ENCODE measurements around the gene ARRDC4.
"Not testable (repeated sequence)": the region's sequence is repeated elsewhere in the genome, so short reads cannot be mapped to it uniquely, and the experiment has no call there.

ARRDC4 gene

DNA sequence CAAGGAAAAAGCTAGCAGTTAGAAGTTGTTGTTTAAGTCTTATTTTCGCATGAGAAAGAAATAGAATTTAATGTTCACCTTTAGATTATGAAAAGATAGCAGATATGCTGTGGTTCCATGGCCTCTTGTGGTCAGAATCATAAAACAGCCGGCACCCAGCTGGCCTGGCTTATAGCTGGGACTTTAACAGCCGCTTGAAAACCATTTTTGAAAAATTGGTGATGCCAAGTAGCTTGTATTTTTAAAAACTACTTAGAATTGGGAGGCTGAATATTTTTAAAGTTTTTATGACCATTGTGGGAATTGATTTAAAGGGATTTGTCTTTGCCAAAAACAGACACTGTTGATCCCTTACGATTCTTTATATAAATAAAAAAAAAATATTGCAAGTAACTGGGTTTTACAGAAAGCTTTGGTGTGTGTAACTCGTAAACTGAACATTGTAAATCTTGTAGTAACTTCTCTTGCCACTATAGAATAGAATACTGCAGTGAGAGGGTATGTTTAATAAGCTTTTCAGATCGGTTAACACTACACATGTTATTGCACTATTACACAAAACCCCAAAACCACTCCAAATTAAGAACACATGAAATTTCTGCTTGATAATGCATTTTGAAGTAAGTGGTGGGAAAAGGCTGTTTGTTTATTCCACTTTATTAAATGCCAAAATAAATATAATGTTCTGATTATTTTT is 6.6 kb downstream of the ARRDC4 start:
- DNase-seq, result no peak

DNA sequence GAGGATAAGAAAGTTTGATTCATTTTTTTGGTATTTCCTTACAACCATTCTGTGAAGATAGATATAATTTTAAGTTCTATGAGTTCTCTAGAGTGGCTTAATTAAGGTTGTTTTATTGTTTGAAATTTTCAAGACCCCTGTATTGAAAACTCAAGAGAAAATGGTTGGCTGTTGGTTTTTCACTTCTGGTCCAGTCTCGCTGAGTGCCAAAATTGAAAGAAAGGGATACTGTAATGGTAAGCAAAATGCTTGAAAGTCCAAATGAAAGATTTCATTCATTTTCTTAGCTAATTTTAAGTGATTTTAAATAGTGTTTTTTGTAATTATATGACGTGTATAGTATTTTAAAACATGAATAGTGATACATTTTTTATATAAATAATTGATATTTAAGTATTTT is 7.4 kb downstream of the ARRDC4 start:
- DNase-seq, result no peak

GRCh38 chr15:97968380-97968779 is 7.9 kb downstream of the ARRDC4 start:
- no peak for DNase-seq

- no peak for DNase-seq
Observed at GRCh38 chr15:97972366-97972765, 11.9 kb downstream of the ARRDC4 start.

DNA sequence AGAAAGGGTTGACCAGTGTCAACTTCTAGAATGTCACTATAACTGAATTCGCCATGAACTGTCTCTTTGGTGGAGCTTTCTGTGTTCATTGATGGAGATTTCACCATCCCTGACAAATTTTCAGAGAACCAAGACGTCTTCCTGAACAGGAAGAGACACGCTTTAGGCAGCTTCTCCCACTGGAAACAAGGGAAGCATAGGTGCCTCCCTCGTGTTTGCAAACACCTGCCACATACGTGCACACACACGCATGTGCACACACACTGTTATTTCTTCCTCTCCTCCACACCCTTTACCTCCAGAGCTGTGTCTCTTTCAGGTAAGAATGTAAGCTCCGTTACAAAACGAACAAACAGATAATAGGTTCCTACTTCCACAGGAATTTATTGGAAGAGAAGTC is 15.6 kb downstream of the ARRDC4 start:
- DNase-seq, result no peak

DNA sequence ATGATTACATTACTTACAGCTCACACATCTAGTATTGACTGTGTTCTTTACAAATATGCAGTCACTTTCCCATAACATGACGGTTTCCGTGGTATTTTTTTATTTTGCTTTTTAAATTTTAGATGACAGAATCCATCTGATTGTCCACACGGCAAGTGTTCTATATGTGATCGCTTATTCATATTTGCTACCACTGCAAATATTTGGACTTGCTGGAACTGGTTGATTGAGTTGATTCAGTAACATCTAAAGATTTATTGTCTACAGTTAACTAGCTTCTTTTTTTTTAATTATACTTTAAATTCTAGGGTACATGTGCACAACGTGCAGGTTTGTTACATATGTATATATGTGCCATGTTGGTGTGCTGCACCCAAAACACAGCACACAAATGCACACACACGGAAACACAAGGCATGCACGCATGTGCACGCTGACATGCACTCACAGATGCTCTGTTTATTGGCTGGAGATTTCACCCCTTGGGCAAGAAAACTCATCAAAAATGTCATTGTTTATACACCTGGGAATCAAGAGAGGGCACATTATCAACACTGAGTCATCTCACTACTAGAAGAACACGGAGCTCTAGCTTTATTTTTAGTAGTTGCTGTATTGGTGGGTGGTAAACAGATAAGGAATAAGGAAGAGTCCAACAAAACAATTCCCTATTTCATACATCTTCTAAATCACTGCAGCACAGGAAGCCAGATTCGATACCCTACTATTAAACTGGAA is 16.4 kb downstream of the ARRDC4 start:
- no peak for DNase-seq

DNA sequence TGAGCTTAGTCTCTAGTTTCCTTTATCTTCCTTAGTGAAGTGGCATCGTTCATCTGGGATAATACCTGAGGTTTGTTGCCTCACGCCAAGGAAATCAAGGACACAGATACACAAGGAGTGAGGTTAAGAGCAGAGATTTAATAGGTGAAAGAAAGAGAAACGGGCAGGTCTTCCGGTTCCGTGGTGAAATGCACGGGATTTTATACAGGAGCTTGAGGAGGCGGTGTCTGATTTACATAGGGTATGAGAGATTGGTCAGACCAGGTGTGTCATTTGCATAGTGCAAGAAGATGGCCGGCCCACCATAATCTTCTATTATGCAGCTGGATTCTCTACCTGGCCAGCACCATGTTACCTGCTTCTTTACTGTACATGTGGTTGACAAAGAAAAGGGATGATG is 17.2 kb downstream of the ARRDC4 start:
- no peak for DNase-seq

- DNase-seq, result no peak
Observed at GRCh38 chr15:97978401-97979139, 18.1 kb downstream of the ARRDC4 start.

- DNase-seq, result no peak
Observed at GRCh38 chr15:97979140-97979520, 18.6 kb downstream of the ARRDC4 start.

DNA sequence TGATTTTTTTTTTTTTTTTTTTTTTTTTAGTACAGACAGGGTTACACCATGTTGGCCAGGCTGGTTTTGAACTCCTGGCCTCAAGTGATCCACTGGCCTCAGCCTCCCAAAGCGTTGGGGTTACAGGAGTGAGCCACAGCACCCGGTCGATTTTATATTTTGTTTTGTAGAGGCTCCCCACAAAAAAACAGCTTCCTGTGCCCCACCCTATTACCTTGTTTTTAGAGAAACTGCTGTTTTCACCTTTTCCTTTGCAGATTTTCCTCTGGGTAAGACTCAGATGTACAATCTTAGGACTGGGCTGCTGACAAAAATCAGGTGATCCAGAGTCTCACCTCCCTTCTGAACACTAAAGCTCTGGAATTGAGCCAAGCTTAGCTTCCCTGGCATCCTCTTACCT is 20.6 kb downstream of the ARRDC4 start:
- DNase-seq, result no peak

GRCh38 chr15:97981758-97982157 is 21.3 kb downstream of the ARRDC4 start:
- no peak for DNase-seq

DNA sequence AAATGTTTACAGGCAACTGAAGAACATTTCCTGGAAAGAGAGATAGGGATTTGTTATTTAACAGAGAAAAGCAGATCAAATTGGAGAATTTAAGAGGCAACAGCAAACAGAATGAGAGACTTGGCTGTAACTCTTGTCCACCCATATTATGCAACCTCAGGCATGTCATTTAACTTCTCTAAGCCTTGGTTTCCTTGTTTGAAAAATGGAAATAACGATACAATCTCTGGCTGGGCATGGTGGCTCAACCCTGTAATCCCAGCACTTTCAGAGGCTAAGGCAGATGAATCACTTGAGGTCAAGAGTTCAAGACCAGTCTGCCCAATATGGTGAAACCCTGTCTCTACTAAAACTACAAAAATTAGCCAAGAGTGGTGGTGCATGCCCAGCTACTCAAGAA is 23.7 kb downstream of the ARRDC4 start:
- DNase-seq, result no peak

DNA sequence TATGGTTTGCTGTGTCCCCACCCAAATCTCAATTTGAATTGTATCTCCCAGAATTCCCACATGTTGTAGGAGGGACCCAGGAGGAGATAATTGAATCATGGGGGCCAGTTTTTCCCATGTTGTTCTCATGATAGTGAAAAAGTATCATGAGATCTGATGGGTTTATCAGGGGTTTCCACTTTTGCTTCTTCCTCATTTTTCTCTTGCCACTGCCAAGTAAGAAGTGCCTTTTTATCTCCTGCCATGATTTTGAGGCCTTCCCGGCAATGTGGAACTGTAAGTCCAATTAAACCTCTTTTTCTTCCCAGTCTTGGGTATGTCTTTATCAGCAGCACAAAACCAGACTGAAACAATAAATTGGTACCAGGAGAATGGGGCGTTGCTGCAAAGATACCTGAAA is 25.5 kb downstream of the ARRDC4 start:
- DNase-seq, result not testable (repeated sequence)

GRCh38 chr15:97986781-97987180 is 26.3 kb downstream of the ARRDC4 start:
- no peak for DNase-seq

GRCh38 chr15:97989299-97989698 is 28.8 kb downstream of the ARRDC4 start:
- DNase-seq, result no peak

- DNase-seq, result no peak
Observed at GRCh38 chr15:97991972-97992541, 31.6 kb downstream of the ARRDC4 start.

- no peak for DNase-seq
Observed at GRCh38 chr15:97992823-97993222, 32.3 kb downstream of the ARRDC4 start.

GRCh38 chr15:97993310-97993738 is 32.8 kb downstream of the ARRDC4 start:
- no peak for DNase-seq

- DNase-seq, result no peak
Observed at GRCh38 chr15:97994236-97994635, 33.7 kb downstream of the ARRDC4 start.

GRCh38 chr15:97995192-97995591 is 34.7 kb downstream of the ARRDC4 start:
- no peak for DNase-seq

DNA sequence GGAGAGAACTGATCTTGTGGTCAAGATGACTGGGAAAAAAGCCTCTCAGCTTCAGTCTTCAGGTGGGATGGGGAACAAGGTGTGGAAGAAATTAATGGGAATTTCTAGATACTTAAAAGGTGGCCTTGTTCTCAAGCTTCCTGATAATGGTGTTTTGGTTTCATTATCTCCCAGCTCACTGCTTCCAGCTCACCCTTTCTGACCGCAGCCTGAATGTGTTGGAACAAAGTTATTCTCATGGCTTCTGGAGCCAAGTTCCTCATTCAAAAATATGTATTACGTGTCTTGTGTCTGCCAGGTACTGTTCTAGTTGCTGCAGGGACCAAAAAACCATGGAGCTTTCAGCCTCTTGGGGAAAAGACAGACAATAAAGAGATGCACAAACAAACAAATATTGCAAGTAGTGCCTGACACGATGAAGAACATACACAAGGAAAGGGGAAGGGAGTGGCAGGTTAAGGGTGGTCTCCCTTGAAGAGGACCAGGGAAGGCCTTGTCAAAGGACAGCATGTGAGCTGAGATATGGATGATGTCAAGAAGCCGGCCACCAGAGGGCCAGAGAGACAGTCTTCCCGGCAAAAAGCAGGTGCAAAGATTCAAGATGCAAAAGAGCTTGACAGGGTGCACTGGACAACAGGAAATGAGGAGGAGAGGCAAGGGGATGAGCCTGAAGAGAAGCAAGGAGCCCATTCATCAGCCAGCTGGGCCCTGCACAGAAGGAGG is 35.5 kb downstream of the ARRDC4 start:
- no peak for DNase-seq

DNA sequence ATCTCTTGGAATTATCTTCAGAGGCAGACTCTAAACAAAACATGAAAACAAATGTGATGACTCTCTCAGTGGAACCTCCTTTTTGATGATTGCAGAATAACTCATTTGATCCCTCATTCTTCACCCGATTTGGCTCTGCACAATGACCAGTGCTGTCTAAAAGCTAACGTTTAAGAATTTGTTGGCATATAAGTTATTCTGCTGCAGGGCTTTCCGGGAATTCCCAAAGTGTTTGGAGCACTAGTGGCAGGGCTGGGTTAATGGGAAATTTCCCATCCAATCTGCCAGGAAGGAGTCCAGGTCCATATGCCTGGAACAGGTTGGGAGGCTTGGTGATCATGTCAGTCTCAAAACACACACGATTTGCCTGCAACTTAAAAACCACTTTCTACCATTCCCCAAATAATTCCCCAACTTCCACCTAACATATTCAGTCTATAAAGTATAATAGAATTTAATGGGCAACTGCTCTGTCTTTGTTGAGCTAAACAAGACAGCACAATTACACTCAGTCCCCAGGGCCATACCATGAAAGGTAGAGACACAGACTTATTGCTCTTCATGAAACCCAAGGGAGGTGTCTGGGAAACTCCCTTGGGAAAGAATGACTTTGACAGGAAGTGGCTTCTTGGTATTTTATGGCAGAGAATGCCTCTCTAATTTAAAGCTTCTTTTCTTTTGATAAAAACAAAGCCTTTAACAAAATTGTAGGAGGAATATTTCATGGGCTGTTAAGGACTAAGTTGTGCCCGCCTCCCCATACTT is 38.0 kb downstream of the ARRDC4 start:
- no peak for DNase-seq
